KG1 (cell line): ENCODE data around the gene AQP12B.
"Not testable (repeated sequence)": the region's sequence is repeated elsewhere in the genome, so short reads cannot be mapped to it uniquely, and the experiment has no call there.

ENCODE experiments used
- DNase-seq: peaks from one replicate; lab custom pipeline; 2025; lab: John Stamatoyannopoulos, UW

AQP12B gene

DNA sequence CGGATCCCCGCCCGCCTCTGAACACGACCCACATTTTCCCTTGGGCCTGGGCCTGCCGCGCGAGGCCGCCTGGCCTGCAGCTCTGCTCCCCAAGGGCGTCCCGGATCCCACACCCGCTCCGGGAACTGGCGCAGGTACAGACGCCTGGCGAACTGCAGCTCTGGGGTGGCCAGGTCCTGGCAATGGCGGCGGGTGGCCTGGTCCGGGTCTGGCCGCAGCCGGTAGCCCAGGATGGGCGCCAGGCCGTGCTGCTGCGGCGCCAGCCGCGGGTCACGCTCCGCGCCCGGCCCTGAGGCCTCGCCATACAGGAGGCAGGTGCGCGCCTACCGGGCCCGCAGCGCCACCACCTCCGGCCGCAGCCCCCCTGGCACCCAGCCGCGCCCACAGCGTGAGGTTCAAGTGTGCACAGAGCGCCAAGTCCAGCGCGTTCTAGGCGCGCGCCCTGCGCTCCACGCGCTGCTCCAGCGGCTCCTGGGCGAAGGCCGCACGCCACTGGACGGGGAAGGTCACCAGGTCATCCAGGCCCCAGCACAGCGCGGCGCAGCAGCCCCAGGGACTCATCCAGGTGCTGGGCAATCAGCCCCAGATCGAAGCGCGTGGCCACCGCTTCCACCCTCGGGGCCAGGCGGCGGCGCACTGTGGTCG is 18.5 kb upstream of the AQP12B start:
- DNase-seq = no peak

DNA sequence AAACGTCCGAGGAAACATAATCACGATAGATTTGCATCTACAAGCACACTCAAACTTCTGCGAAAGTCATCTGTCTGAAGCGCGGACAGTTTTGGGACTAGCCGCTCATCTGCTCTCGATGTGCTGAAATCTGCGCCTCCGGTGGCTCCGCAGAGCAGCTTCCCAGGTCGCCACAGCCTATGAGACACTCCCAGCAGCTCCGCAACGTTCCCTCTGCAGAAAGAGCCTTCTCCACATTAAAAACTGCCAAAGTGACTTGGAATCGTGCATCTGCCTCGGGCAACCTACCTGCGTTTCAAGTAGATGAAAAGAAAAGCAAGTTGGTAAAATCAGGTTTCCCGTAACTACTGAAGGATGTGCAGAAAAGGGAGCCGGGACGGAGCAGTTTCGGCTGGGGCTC is 17.9 kb upstream of the AQP12B start:
- DNase-seq = not testable (repeated sequence)

DNA sequence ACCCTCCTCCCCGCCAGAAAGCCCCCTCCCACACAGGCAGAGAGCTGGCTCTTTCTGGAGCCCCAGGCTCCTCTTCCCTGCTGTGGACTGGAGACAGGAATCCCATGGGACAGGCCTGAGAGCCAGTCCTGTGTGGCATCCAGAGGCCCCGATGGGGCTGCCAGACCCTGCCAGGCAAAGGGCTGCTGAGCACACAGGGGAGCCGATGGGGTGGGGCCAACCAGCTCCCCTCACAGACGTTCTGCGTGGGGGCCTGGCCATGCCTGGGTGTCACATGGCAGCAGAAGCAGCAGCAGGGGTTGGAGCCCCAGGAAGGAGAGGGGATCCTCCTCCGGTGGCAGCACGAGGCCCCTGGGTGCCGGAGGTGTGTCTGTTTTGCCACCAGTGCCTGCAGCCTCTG is 17.1 kb upstream of the AQP12B start:
- not testable (repeated sequence) for DNase-seq

DNA sequence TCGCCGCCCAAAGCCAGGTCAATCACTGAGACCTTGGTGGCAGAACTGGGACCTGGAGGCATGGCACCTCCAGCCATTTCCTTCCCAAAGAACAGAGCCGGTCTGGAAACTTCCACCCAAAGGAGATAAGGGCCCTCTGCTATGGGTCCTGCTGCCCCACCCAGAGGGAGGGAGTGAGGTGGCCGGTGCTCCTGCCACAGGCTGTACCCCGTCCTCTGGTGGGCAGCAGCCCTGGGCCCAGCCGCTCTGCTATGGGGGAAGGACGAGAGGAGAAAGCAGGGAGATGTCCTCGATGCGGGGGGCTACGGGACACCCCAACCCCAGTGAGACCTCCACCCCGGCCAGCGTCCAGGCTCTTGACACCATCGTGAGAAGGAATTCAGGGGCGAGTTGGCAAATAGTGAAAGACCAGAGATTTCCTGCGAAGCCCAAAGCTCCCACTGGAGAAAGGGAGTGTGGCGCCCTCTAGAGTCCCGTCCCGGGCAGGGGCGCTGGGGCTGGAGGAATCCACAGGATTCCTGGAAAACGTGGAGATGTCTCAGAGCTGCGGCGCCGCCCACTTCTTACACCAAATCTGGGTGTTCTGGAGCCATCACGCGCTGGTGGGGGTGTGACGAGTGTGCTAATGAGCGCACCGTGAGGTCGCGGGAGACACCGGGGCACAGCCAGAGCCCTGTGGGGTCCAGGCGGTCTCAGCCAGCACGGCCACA is 16.3 kb upstream of the AQP12B start:
- DNase-seq = not testable (repeated sequence)

DNA sequence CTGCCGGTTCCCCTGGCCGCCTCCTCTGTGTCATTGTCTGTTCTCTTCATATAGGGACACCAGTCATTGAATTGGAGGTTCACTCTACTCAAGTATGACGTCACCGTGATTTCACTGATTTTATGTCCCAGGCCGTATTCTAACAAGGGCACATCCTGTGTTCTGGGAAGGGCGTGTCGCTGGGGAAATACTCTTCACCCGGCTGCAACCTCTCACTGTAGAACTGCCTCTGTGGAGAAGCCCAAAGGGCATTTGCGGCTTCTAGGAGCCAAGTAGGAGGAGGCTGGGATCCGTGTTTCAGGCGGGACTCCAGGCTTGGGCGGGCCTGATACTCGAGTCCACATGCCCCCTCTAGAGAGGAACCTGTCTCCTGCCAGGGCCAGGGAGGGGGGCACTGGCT is 13.8 kb upstream of the AQP12B start:
- not testable (repeated sequence) for DNase-seq

DNA sequence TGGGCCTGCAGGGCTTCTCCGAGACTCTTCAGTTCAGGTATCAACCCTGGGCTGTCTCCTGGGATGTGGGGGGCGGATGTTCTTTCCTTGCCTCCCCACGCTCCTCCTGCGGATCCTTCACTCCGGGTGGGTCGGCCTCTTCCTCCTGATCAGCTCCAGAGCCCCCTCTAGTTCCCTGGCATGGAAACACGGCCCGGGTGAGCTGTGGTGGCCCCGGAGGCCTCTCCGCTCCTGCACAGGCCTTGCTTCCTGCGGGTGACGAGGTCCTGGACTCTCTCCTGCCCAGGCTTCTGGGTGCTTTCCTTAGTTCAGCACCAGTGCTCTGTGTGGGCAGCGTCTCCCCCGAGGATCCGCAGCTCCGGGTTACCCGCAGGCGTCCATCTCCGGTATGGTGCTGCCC is 12.9 kb upstream of the AQP12B start:
- not testable (repeated sequence) for DNase-seq

DNA sequence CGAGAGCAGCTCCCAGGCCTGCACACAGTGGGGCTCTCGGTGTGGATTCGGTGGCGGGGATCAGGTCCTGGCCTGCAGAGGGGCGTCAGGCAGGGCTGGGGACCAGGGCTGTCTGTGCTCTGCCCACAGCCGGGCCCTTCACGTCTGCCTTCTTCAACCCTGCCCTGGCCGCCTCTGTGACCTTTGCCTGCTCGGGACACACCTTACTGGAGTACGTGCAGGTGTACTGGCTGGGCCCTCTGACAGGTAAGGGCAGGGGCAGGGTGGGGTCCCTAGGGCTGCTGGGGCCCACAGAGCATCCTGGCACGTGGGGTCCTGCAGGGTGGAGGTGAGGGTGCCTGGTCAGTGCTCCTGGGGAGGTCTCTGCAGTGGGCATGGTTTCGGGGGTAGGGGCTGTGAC is 11.6 kb upstream of the AQP12B start:
- not testable (repeated sequence) for DNase-seq

DNA sequence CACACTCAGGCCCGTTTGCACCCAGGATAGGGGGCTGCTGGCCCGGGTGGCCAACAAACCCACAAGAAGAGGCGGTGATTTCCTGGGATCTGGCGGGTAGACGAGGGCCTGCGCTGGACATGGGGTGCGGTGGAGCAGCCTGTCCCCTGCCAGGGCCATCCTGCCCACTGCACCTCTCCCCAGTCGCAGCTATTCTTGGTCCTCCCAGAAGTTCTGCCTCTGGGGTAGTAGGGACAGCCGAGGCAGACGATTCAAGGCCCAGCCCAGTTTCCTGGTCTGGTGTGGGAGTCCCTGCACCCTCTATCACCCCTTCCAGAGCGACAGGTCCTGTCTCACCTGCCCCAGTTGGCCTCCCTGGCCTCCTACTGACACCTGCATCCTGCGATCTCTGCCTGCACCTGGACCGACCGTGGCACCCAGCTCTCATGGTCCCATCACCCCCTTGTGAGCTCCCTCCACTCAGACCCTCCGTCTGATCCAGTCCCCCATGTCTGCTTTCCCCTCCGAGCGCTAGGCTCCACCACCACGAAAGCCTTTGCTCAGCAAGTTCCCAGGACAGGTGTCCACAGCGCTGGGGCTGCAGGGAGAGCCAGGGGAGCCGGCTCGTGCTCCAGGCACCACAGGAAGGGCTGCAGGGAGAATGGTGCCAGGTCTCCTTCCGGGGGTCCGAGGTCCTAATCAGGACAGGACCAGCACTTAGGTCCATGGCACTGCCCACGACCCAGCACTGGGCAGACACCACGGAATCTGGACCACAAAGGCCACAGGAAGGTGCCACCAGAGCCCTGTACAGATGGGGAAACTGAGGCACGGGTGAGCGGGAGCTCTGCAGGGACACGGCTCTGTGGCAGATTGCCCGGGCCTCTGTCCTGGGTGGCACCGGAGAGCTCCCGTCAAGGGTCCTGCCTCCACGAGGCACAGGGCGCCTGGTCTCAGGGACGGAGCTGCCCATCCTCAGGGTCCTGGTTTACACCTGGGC is 10.2 kb upstream of the AQP12B start:
- DNase-seq = not testable (repeated sequence)

DNA sequence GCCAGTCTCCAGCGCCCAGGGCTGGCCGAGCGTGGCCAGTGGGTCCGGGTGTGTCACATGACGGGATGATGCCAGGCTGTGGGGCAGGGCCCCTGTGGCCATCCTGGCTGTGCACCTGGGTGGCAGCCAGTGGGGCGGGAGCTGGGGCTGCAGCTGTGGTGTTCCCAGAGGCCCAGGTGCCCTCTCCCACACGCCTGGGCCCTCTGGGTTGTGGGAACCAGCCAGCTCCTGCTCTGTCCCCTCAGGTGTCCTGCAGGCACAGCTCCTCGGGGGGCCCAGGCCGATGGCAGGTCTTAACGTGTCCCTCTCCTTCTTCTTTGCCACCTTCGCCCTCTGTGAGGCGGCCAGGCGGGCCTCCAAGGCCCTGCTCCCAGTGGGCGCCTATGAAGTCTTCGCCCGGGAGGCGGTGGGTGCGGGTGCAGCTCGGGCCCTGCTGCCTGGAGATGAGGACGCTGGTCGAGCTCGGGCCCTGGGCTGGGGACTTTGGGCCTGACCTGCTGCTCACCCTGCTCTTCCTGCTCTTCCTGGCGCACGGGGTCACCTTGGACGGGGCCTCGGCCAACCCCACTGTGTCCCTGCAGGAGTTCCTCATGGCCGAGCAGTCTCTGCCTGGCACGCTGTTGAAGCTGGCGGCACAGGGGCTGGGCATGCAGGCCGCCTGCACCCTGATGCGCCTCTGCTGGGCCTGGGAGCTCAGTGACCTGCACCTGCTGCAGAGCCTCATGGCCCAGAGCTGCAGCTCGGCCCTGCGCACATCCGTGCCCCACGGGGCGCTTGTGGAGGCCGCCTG is 9.1 kb upstream of the AQP12B start, which contains the start of gene AQP12A:
TSS of gene AQP12A (plus strand) at position 236 of the 790 bp plus-strand sequence. CDS start at position 284, 48 bp downstream.
- not testable (repeated sequence) for DNase-seq

DNA sequence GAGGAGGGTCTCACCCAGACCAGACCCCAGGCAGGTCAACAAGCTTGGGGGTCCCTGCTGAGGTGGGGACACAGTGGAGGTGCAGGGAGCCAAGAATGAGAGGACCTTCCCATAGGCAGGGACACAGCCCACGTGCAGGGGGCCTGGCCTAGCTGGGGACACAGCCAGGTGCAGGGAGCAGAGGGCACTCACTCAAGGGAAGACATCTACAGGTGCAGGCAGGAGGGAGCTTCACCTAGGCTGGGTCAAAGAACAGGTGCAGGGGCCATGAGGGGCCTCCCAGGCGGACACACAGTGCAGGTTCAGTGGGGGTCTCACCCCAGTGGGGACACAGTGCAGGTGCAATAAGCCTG is 8.4 kb upstream of the AQP12B start:
- not testable (repeated sequence) for DNase-seq

DNA sequence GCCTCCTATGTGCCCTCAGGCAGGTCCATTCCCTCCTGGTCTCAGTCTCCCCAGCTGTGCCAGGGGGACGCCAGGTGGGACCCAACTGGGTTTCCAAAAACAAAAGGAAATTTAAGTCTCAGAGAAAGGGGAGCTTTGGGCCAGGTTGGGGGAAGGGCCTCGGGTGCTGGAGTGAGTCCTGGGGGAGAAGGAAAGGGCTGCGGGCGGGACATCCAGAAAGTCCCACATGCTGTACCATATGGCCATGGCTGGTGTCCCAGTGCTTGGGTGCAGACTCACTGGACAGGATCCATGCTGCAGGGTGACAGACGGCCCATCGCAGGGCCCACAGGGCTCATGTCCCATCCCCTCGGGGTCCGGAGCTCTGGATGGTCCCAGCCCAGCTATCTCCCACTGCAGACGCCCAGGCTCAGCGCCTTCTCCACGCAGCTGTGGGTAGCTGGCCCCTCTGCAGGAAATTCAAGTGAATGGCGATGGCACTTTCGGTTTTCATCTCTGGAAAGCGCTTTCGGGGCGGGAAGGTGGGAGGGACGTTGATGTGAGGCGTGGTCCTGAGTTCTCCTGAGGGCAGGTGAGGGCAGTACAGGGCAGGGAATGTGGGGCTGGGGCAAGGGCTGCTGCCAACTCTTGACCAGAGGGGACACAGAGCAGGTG is 7.9 kb upstream of the AQP12B start:
- DNase-seq = not testable (repeated sequence)

DNA sequence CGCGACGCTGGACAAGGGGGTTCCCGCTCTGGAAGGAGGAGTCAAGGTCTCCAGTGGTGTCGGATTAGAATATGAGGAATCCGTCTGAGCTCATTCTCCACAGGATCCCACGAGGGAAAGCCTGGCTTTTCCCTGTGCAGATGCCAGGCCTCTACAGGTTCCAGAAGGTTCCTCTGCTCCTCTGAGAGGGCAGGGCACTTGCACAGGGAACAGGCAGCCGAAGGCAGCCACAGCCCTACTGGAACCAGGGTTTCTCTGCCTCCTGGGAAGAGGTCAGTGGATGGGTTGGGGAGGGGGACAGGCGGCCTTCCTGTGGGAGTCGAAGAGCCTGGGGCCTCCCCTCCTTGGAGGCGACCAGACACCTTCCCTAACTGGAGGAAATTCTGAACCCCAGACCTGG is 7.3 kb upstream of the AQP12B start:
- no peak for DNase-seq

DNA sequence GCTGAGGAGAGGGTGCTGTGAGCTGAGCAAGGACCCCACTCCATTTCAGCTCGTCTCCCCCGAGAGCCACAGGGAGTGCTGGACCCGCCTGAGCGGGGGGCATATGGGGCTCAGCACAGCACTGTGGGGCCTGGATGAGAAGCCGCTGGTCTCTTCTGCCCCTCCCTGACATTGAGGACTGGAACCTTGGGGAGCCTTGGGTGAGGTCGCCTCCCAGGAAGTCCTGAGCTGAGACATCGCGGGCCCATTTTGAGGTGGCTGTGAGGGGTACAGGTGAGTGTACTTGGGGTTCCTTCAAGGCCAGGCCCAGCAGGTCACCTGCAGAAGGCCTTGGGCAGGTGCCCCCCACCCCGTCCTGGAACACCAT is 5.9 kb upstream of the AQP12B start:
- DNase-seq = no peak

DNA sequence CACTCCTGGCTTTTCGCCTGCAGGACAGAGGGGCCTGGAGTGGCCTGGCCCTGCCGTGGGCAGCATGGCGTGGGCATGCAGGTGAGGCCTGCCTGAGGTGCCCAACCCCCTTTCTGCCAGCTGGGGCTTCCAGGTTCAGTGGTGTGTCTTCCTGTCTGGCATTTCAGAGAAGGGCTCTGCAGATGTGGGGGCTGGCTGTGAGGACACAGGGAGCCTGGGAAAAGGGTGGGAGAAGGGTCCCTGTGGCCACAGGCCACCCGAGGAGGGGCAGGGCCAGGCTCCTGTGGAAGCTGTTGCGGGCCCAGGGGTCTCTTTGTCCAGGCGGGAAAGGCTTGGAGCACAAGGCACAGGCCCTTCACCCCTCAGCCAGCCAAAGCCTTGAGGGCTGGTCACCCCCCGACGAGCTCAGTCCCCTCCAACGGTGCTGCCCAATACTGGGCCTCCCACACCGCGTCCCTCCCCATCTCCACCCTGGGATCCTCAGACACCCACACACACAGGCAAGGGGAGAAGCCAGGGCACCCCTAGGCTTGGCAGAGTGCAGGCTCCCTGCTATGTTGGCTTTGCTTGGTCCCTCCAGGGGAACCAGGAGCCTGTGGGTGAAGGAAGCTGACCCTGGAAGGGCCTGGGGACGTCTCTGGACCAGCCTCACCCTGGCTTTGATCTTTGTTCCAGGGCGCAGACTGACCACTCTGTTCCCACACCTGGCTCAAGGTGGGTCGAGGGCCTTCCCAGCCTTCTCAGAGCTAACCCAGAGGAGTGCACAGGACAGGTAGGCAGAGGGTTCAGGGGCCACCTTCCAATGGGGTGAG is 5.3 kb upstream of the AQP12B start:
- DNase-seq = no peak

DNA sequence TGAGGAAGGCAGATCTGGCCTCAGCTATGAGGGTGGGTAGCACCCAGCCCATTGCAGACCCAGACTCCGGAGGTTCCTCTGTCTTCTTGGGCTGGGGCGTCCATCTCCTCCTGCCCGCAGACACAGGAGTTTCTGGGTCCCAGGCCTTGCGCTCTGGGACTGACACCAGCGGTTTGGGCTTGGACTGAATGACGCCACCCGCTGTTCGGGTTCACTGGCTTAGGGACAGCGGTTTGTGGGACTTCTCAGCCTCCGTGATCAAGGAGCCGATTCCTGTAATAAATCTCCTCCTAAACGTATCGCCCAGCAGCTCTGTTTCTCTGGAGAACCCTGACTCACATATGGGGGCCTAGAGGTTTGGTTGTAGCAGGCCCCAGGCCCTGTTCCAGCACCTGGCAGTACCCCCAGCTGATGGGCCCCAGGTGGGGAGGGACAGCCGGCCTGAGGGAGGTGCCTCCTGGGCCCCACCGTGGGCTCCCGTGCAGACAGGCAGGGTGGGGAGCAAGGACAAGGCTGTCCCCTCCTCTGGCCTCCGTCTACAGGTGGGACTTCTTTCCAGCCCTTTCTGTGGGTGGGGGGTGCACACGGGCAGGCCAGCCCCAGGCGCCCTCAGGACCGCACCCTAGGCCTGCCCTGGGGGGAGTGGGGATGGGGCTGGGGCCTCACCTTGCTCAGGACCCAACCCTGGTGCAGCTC is 4.5 kb upstream of the AQP12B start:
- no peak for DNase-seq

DNA sequence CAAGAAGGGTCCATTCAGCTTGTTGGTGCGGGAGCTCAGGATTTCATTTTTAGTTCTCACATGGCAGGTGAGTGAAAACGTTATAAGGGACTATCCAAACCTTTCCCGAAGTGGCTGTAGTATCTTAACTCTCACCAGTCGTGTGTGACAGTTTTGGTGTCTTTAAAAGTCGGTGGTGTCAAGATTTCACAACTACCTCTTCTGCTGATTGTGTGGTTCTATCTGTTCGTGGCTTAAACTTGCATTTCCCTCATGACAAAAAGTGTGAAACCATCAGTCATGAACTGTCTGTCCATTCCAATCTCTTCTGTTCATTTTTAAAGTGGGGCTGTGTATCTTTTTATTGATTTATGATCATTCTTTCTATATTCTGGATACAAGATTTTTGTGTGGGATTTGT is 3.8 kb upstream of the AQP12B start:
- no peak for DNase-seq

DNA sequence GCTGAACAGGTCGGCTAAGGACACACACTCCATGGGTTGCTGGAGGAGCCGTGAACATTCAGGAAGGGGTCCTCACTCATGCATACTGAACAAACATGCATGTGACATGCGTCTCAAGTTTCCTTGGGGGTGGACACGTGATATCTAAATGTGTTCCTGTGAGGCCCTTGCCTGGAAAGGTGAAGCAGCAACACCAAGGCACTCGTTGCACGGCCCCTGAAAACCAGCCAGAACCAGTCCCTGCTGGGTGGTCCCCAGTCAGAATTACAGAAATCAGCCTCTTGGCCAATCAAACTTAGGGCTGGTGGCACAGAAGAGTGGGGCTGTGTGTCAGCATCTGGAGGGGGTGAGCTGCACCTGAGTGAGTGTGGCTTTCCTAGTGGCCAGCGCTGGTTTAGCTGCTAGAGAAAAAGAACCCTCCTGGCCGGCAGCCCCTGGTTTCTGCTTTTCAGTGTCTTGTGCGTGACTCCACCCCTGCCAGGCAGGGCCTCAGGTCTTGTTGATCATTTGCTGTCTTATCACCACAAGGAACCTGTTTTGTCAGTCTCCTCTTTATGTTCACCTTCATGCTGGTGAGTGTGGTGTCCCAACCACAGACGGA is 3.2 kb upstream of the AQP12B start:
- DNase-seq = no peak

DNA sequence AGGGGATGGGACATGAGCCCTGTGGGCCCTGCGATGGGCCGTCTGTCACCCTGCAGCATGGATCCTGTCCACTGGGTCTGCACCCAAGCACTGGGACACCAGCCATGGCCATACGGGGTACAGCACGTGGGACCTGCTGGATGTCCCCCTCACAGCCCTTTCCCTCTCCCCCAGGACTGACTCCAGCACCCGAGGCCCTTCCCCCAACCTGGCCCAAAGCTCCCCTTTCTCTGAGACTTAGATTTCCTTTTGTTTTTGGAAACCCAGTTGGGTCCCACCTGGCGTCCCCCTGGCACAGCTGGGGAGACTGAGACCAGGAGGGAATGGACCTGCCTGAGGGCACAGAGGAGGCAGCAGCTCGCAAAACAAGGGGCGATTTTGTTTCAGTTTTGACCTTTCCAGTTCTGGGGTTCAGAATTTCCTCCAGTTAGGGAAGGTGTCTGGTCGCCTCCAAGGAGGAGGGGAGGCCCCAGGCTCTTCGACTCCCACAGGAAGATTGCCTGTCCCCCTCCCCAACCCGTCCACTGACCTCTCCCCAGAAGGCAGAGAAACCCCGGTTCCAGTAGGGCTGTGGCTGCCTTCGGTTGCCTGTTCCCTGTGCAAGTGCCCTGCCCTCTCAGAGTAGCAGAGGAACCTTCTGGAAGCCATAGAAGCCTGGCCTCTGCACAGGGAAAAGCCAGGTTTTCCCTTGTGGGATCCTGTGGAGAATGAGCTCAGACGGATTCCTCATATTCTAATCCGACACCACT is 1.5 kb upstream of the AQP12B start:
- not testable (repeated sequence) for DNase-seq
